Measurements from ENCODE around the gene GPR183. TPM values are rescaled to one million over a fixed set of nuclear protein-coding genes. Genes with fewer than 3 reads are reported as not detected.

The GPR183 gene, protein sequence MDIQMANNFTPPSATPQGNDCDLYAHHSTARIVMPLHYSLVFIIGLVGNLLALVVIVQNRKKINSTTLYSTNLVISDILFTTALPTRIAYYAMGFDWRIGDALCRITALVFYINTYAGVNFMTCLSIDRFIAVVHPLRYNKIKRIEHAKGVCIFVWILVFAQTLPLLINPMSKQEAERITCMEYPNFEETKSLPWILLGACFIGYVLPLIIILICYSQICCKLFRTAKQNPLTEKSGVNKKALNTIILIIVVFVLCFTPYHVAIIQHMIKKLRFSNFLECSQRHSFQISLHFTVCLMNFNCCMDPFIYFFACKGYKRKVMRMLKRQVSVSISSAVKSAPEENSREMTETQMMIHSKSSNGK
- total RNA-seq: 1 to 10 TPM; 5.0 to 5.2 TPM

DNA sequence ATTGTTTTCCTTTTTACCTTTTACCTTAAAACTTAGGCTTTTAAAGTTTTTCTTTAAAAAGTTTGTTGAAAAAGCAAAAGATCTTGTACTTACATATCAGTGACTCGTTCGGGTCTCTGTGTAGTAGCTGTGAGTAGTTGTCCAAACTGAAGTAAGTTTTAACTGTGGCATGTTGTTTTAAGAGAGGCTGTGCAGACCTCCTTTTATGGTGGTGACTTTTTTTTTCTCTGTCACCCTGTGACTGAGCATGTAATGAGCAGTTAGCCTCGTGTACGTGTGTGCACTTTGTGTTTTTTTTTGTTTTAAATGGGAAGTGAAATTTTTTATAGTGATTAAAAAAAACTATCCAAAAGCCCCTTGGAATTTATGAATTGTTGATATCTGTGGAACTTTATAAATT is at the start of gene GPR183:
Gene GPR183, minus strand, starts transcription at position 153 of the 400 bp plus-strand sequence. CDS start 11,254 bp downstream, outside the sequence.
- ChIA-PET CTCF (interaction anchor here (0.7 to 4.0 kb wide), 11 partner anchors 9 to 129 kb away, joined by 3 to 24 read pairs (median 5); partner anchors contain the start of gene UBAC2), POLR2A (interaction anchor here (1.0 to 2.0 kb wide), 3 partner anchors 47 to 107 kb away, joined by 4 to 6 read pairs (median 5); partner anchors contain the start of gene UBAC2)
- no peaks in the 10 kb centered on the region for H3K9me3 Mint-ChIP-seq (ENCODE audit: insufficient read depth)
- H3K36me3 Mint-ChIP-seq (ENCODE audit: low read depth): peaks cover 45% of the 10 kb centered on the region
- peak; percentile 76 for ATAC-seq
- H3K4me3 Mint-ChIP-seq: peak within 1 kb of the TSS; percentile 73
- DNase-seq: no peak
- no peaks in the 10 kb centered on the region for H3K27me3 Mint-ChIP-seq (ENCODE audit: low read depth)
- H3K27ac Mint-ChIP-seq: peak within 1 kb of the TSS; percentile 89
- H3K4me1 Mint-ChIP-seq (ENCODE audit: low read depth): peaks cover 76% of the 10 kb centered on the region

DNA sequence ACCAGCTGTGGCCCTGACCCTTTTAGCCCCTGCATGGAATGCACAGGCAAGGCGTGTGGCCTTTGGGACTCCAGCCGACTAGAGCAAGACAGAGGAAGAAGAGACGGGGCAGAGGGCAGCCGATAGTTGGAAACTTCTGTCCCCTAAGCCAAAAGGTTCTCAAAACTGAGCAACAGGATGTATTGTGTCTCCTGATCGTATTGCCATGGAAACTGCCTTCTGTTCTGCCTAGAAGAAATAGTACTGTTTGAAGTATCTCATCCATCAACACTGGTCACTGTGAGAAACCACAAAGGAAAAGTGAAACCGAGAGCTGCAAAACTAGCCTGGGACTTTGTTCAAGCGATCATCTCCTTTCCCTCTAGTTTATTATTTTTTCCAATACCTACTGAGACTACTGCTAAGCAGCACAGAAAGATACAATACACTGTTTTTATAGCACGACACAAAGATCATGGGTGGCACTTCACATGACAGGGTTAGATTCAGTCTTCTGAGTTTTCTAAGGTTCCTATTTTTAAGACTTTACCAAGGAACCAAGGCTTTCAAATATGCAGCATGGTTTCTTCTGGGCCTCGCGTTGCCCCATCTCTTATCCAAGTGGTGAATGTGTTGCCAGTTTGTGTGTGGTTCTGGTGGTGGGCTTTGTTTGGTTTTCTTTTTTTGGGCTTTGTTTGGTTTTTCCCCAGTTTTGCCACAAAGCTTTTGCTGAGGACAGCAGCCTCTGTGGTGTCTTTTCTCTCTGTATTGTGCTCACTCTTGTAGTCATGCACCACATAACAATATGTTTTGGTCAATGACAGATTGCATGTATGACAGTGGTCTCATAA is 49.3 kb upstream of the GPR183 start:
- ATAC-seq: peak; percentile 81
- H3K27me3 Mint-ChIP-seq (ENCODE audit: low read depth): no peaks in the 10 kb centered on the region
- H3K27ac Mint-ChIP-seq: peak overlapping the region; percentile 89
- CTCF ChIA-PET: interaction anchor here (0.8 to 7.3 kb wide), 13 partner anchors 11 to 180 kb away, joined by 3 to 73 read pairs (median 6); no protein-coding TSS in a partner anchor
- H3K36me3 Mint-ChIP-seq (ENCODE audit: low read depth): peaks cover 82% of the 10 kb centered on the region
- H3K4me3 Mint-ChIP-seq: peak overlapping the region; percentile 39
- H3K4me1 Mint-ChIP-seq (ENCODE audit: low read depth): peaks cover 96% of the 10 kb centered on the region
- POLR2A ChIA-PET: interaction anchor here (0.5 to 2.6 kb wide), 19 partner anchors 11 to 144 kb away, joined by 3 to 14 read pairs (median 3); partner anchors contain the start of gene GPR183
- no peaks in the 10 kb centered on the region for H3K9me3 Mint-ChIP-seq (ENCODE audit: insufficient read depth)
- DNase-seq: peak; percentile 86

DNA sequence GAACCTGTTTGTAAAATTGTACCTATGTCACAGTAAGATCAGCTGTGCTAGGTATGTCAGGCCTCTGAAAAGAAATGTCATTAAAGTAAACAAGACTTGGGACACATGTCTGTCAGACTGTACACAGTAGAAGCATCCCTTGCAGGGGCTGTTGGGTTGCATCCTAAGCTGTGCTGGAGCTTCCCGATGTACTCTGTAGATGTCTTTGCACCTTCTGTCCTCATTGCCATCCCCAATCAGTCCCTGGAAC is 48.7 kb upstream of the GPR183 start:
- H3K4me1 Mint-ChIP-seq (ENCODE audit: low read depth): peaks cover 96% of the 10 kb centered on the region
- no peaks in the 10 kb centered on the region for H3K27me3 Mint-ChIP-seq (ENCODE audit: low read depth)
- H3K4me3 Mint-ChIP-seq: peak overlapping the region; percentile 39
- no peak for DNase-seq
- ChIA-PET CTCF (interaction anchor here (0.8 to 7.3 kb wide), 11 partner anchors 11 to 179 kb away, joined by 3 to 73 read pairs (median 6); no protein-coding TSS in a partner anchor), POLR2A (interaction anchor here (0.8 to 2.6 kb wide), 14 partner anchors 11 to 144 kb away, joined by 3 to 14 read pairs (median 4); partner anchors contain the start of gene GPR183)
- H3K36me3 Mint-ChIP-seq (ENCODE audit: low read depth): peaks cover 82% of the 10 kb centered on the region
- H3K9me3 Mint-ChIP-seq (ENCODE audit: insufficient read depth): no peaks in the 10 kb centered on the region
- peak; percentile 36 for ATAC-seq
- H3K27ac Mint-ChIP-seq: peak overlapping the region; percentile 89

DNA sequence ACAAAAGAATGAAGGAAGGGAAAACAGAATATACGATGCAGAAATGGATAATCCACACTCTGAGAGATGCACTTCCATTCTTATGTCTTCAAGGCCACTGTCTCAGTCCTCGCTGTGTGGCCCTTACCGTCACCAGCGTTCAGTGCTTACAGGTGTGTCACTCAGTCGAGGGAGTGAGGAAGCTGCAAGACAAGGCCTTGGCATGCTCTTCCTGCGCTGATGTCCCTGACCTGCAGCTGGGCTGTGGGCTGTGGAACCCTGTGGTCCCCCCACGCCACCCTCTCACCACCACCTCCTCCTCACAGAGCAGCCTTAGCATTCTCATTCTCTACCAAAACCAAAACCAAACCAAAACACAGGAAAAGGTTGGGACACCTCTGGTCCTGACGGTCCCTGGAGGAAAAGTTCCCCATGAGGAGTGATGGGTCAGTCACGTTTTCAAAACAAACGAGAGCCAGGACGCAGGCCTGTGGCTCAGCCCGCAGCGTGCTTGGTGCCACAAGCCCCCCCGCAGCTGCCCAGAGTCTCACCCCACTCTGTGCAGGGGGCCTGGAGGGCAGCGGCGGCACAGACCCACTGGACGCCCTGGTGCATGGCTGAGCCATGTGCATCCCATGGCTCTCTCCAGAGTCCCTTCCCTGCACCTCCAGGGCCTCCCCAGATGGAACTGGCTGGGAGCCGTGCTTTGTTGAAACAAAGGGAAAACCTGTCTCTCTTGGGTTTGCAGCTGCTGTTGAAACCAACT is 48.2 kb upstream of the GPR183 start:
- POLR2A ChIA-PET: interaction anchor here (0.5 to 2.6 kb wide), 12 partner anchors 12 to 155 kb away, joined by 3 to 14 read pairs (median 4); partner anchors contain the start of genes GPR183 and UBAC2
- peaks cover 96% of the 10 kb centered on the region for H3K4me1 Mint-ChIP-seq (ENCODE audit: low read depth)
- no peaks in the 10 kb centered on the region for H3K9me3 Mint-ChIP-seq (ENCODE audit: insufficient read depth)
- no peaks in the 10 kb centered on the region for H3K27me3 Mint-ChIP-seq (ENCODE audit: low read depth)
- CTCF ChIA-PET: interaction anchor here (0.8 to 7.3 kb wide), 9 partner anchors 12 to 179 kb away, joined by 3 to 73 read pairs (median 7); no protein-coding TSS in a partner anchor
- ATAC-seq (no peak), DNase-seq (no peak)
- H3K4me3 Mint-ChIP-seq: peak overlapping the region; percentile 39
- H3K36me3 Mint-ChIP-seq (ENCODE audit: low read depth): peaks cover 81% of the 10 kb centered on the region
- H3K27ac Mint-ChIP-seq: peak overlapping the region; percentile 89

DNA sequence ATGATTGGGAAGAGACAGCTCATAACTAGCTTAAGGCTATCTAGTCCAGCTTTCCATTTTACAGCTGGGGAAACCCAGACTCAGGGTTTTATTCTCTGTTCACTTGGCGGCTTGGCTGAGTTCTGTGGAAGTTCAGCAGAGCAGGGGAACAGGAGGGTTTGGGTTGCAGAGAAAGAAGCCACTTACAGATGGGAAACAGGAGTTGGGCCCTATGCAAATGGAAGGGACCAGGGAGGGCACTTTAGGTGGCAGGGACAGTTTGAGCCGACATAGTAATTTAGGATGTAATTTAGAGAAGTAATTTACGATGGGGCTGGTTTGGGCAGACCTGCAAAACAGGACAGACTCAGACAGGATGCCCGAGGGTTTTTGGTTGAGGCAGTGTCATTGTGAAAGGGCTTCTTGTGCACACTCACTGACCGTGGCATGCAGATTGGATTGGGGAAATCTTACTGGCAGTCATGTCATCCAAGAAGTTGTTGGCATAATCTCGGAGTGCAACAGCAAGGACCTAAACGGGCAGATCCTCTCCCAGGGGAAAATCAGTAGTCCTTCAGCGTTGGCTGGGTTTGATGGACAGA is 47.3 kb upstream of the GPR183 start:
- no peaks in the 10 kb centered on the region for H3K27me3 Mint-ChIP-seq (ENCODE audit: low read depth)
- H3K27ac Mint-ChIP-seq: peak overlapping the region; percentile 89
- H3K36me3 Mint-ChIP-seq (ENCODE audit: low read depth): peaks cover 76% of the 10 kb centered on the region
- DNase-seq: peak; percentile 46
- ChIA-PET CTCF (interaction anchor here (0.9 to 7.3 kb wide), 8 partner anchors 13 to 178 kb away, joined by 3 to 73 read pairs (median 9); no protein-coding TSS in a partner anchor), POLR2A (interaction anchor here (0.5 to 2.6 kb wide), 4 partner anchors 27 to 154 kb away, joined by 4 to 14 read pairs (median 4); partner anchors contain the start of genes GPR183 and UBAC2)
- H3K9me3 Mint-ChIP-seq (ENCODE audit: insufficient read depth): no peaks in the 10 kb centered on the region
- H3K4me1 Mint-ChIP-seq (ENCODE audit: low read depth): peaks cover 89% of the 10 kb centered on the region
- ATAC-seq: no peak
- H3K4me3 Mint-ChIP-seq: peak overlapping the region; percentile 48

DNA sequence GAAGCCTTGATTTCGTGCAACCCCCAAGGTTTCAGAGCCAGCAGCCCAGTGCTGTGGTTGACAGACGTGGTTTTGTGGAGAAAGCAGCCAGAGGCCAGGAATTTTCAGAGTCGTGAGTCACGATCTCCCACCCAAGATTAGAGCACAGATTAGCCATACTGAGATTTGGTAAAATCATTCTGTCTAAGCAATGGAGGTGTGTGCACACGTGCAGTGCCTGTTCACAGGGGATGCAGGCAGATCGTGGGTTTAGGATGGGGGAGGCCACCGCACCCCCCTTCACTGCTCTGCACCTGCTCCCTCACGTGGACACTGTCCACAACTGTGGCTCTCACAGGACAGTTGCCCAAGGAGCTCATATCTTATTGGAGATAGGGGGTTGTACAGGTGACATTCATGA is 46.6 kb upstream of the GPR183 start:
- ChIA-PET POLR2A (interaction anchor here (1.0 kb wide), 3 partner anchors 18 to 47 kb away, joined by 4 to 5 read pairs (median 4); partner anchors contain the start of gene GPR183), CTCF (interaction anchor here (0.9 to 7.3 kb wide), 9 partner anchors 13 to 177 kb away, joined by 3 to 73 read pairs (median 5); no protein-coding TSS in a partner anchor)
- Mint-ChIP-seq H3K9me3 (ENCODE audit: insufficient read depth) (no peaks in the 10 kb centered on the region), H3K36me3 (ENCODE audit: low read depth) (peaks cover 76% of the 10 kb centered on the region), H3K27ac (peak overlapping the region; percentile 89), H3K4me3 (no peak overlapping the region), H3K27me3 (ENCODE audit: low read depth) (no peaks in the 10 kb centered on the region), H3K4me1 (ENCODE audit: low read depth) (peaks cover 82% of the 10 kb centered on the region)
- DNase-seq (no peak), ATAC-seq (no peak)

DNA sequence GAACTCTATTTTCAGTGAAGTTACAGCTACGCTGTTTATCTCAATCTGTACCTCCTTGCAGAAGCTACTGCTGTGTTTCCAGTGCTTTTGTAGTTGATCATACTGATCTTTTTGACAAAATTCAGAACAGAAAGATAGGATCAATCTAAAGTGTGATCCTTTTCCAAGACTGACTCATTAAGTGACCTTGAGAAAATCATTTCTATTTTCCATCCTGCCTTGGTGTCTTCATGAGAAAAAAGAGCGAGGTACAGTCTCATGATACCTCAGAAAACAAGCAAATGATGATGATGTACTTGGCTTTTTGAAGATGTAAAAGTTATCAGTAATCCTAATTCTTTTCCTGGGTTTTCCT is 46.0 kb upstream of the GPR183 start:
- DNase-seq (no peak), ATAC-seq (no peak)
- H3K9me3 Mint-ChIP-seq (ENCODE audit: insufficient read depth): no peaks in the 10 kb centered on the region
- peak overlapping the region; percentile 4 for H3K27ac Mint-ChIP-seq
- POLR2A ChIA-PET: interaction anchor here (1.0 to 1.4 kb wide), 2 partner anchors 19 to 28 kb away, joined by 4 to 5 read pairs; no protein-coding TSS in a partner anchor
- CTCF ChIA-PET: interaction anchor here (0.8 to 7.3 kb wide), 15 partner anchors 14 to 177 kb away, joined by 3 to 73 read pairs (median 6); partner anchors contain the start of gene GPR18
- H3K4me1 Mint-ChIP-seq (ENCODE audit: low read depth): peaks cover 78% of the 10 kb centered on the region
- no peak overlapping the region for H3K4me3 Mint-ChIP-seq
- no peaks in the 10 kb centered on the region for H3K27me3 Mint-ChIP-seq (ENCODE audit: low read depth)
- peaks cover 75% of the 10 kb centered on the region for H3K36me3 Mint-ChIP-seq (ENCODE audit: low read depth)

DNA sequence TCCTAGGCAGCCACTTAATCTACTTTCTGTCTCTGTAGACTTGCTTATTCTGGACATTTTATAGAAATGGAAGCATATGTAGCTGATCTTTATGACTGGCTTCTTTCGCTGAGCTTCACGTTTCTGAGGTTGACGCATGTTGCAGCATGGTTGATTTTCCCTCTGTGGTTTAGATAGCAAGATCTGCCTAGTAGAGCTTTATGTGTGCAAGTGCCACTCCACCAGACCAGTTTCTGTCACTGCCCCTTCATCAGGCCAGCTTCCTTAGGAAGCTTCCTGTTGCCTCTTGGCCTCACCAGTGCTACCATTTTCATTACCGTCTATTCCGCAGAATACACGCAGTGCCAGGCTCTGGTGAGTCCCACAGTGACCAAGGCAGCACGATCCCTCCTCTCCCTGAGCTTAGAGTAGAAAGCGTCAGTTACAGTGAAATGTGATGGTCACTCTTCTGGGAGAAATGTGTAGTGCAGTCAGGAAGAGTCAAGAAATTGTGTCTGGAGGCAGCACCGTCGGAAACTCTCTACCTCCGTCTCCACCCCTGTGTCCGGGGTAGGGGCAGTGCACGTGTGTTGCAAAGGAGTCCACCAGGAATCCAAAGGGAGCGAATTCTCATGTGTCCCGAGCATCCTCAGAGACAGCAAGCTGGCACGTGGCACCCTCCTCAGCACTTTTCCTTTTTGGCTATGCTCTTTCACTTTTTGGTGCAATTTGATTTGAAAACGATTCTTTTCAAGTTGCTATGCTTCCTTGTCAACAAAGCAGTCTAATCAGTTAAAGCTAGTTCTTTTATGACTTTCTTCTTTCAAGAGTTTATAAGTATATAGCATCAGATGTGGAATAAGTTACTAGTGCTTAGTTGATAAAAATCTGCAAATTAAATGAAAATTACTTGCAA is 45.4 kb upstream of the GPR183 start:
- Mint-ChIP-seq H3K27ac (peak overlapping the region; percentile 27), H3K9me3 (ENCODE audit: insufficient read depth) (no peaks in the 10 kb centered on the region), H3K27me3 (ENCODE audit: low read depth) (no peaks in the 10 kb centered on the region), H3K4me1 (ENCODE audit: low read depth) (peaks cover 75% of the 10 kb centered on the region), H3K4me3 (no peak overlapping the region), H3K36me3 (ENCODE audit: low read depth) (peaks cover 75% of the 10 kb centered on the region)
- ChIA-PET POLR2A (interaction anchor here (0.7 to 1.4 kb wide), 11 partner anchors 15 to 152 kb away, joined by 3 to 5 read pairs (median 4); partner anchors contain the start of genes GPR18 and UBAC2), CTCF (interaction anchor here (0.7 to 7.3 kb wide), 25 partner anchors 9 to 176 kb away, joined by 3 to 73 read pairs (median 5); partner anchors contain the start of genes GPR18 and GPR183)
- DNase-seq (no peak), ATAC-seq (no peak)

DNA sequence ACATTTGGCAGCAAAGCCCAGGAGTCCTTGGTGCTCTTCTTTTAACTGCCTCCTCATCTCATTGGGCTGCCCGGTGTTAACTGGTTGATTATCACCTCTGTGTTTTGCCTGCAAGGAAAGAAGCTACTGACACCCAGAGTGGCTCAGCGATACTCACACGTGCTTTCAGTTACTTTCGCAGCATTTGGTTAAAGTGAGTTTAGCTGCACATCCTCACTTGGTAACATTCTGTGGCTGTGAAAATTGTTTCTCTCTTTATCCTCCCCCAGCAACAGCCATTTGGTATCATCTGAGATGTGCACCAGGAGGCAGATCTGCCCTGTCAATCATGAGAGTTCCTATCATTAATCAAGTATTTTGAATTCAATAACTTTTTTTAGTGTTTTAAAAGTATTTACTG is 44.6 kb upstream of the GPR183 start:
- ATAC-seq (peak; percentile 3), DNase-seq (peak; percentile 51)
- Mint-ChIP-seq H3K4me1 (ENCODE audit: low read depth) (peaks cover 73% of the 10 kb centered on the region), H3K27me3 (ENCODE audit: low read depth) (no peaks in the 10 kb centered on the region), H3K27ac (peak overlapping the region; percentile 27), H3K4me3 (no peak overlapping the region), H3K36me3 (ENCODE audit: low read depth) (peaks cover 74% of the 10 kb centered on the region), H3K9me3 (ENCODE audit: insufficient read depth) (no peaks in the 10 kb centered on the region)
- ChIA-PET CTCF (interaction anchor here (0.7 to 7.3 kb wide), 19 partner anchors 10 to 175 kb away, joined by 3 to 73 read pairs (median 6); partner anchors contain the start of gene GPR183), POLR2A (interaction anchor here (0.7 to 1.4 kb wide), 10 partner anchors 16 to 152 kb away, joined by 3 to 5 read pairs (median 4); partner anchors contain the start of genes GPR18 and UBAC2)
